ENCODE measurements around the gene XRCC1.

Gene XRCC1

DNA sequence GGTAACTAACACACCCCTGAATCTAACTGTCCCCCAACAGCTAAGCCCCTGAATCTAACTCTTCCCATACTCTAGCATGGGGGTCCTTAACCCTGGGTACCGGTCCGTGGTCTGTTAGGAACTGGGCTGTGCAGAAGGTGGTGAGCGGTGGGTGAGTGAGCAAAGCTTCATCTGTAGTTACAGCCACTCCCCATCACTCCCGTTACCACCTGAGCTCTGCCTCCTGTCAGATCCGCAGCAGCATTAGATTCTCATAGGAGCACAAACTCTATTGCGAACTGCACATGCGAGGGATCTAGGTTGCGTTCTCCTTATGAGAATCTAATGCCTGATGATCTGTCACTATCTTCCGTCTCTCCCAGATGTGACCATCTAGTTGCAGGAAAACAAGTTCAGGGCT is 64.6 kb downstream of the XRCC1 start:
- no peak for DNase-seq

- DNase-seq, result no peak
Observed at GRCh38 chr19:43507880-43508279, 67.4 kb downstream of the XRCC1 start.

DNA sequence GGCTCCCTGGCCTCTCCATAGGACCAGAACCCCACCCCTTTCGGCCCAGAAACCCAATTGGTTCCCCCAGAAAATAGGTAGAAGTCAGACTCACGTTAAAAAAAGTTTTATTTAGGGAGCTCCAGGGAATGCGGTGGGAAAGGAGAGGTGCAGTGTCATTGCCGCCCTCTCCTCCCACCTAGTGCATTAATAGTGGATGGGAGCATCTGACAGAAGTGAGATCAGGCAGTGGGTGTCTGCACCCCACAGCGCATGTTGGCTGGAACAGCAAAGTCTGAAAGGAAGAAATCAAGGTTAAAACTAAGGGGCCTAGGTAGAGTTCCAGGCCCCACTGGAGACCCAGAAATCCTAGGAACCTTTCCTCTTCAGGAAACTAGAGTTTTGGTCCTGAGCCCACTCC is 68.7 kb downstream of the XRCC1 start:
- DNase-seq, result no peak

- DNase-seq, result no peak
Observed at GRCh38 chr19:43505941-43506340, 69.4 kb downstream of the XRCC1 start.

DNA sequence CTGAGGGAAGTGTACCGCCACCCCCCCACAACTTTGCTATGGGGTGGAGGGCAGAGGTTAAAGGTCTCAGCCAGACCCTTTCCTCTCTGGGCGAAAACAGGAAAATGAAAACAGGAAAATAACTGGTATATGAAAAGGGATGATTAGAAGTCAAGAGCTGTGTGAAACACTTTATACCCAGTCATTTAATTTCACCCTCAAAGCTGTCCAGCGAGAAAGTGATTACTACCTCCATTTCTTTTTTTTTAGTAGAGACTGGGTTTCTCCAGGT is 70.2 kb downstream of the XRCC1 start:
- DNase-seq, result no peak

DNA sequence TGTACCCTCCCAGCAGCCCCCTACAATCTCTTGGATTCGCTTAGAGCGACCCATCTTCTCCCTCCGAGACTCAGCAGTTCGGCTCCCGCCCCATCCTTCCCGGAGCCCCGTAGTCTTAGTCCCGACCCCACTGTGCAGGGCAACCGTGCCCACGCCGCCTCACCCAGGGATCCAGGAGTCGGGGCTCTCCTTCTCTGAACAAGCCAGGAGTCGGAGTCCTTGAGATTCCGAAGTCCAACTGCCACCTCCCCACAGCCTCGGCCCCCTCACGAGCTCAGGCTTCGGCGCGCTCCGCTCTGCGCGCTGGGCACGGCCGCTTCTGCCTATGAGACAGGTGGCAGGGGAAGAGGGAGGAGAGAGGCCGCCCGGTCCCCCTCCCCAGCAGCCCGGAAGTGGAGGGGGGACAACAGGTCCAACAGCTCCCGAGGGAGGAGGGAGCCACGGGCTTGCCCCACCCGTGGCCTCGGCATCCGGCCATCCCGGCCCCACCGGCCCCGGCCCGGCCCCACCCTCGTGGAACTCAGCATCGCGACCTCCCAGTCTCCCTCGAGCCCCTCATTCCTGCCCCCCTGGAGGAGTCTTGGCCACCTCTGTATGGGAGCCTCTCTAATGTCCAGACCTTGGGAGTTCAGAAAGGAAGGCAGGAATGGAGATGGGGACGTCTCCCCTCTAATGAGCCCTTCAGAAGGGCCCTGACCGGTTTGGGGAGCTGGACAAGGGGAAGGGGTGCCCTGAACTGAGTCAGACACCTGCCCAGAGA is 70.7 kb downstream of the XRCC1 start, which contains the start of gene PHLDB3:
PHLDB3 (minus strand) TSS at position 321 of the 760 bp plus-strand sequence. CDS start 628 bp downstream, outside the sequence.
- DNase-seq, result no peak

GRCh38 chr19:43503501-43504425 is 71.6 kb downstream of the XRCC1 start:
- no peak for DNase-seq

DNA sequence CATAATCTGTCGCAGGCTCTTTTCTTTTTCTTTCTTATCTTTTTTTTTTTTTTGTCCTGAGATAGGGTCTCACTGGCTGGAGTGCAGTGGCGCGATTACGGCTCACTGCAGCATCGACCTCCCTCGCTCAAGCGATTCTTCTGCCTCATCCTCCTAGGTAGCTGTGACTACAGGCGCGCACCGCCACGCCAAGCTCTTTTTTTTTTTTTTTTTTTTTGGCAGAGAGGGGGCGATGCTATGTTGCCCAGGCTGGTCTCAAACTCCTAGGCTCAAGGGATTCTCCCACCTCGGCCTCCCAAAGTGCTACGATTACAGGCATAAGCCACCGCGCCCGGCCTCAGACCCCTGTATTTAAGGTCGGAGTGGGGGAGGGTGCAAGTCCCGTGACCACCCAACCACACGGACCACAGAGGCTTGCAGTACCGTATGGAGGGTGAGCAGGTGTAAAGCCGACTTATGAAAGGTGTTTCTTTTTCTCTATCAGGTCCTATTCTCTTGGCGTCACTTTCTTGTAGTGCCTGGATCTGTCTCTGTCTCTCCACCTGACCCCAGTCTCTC is 72.8 kb downstream of the XRCC1 start:
- no peak for DNase-seq

- no peak for DNase-seq
Observed at GRCh38 chr19:43501661-43502418, 73.5 kb downstream of the XRCC1 start.

GRCh38 chr19:43499042-43499441 is 76.3 kb downstream of the XRCC1 start:
- no peak for DNase-seq

DNA sequence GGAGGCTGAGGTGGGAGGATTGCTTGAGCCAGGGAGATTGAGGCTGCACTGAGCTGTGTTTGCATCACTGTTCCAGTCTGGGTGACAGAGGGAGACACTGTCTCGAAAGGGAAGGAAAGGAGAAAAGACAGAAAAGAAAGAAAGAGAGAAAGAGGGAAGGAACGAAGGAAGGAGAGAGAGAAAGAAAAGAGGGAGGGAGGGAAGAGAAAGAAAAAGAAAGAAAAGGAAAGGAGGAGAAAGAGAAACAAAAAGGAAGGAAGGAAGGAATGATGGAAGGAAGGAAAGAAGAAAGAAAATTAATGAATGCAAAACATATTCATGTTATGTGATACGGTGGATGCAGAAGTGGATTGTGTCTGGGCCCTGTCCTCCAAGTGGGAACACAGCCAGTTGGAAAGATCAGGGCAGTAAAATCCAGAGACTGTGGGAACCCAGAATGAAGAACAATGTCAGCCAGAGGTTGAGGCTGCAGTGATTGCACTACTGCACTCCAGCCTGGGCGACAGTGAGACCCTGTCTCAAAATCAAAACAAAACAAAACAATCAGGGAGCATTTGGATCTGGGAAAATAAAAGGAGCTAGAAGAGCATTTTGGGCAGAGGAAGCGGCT is 77.0 kb downstream of the XRCC1 start:
- DNase-seq, result no peak

- no peak for DNase-seq
Observed at GRCh38 chr19:43496960-43497359, 78.4 kb downstream of the XRCC1 start.

DNA sequence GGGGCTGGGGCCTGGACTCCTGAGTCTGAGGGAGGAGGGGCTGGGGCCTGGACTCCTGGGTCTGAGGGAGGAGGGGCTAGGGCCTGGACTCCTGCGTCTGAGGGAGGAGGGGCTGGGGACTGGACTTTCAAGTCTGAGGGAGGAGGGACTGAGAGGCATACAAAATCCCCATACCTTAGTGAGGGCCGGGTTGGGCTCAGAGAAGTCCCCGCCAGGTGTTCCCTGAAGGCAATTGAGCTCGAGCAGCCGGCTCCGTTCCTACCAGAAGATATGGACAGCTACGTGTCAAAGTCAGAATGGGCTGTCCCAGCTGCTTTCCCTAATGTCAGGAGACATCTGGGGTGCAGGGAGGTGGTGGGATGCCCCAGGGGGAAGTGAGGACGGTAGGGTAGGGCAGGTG is 80.2 kb downstream of the XRCC1 start:
- no peak for DNase-seq
